T-cell (primary cell): Measurements from ENCODE around the gene EZR. TPM values are rescaled to one million over a fixed set of nuclear protein-coding genes. Genes with fewer than 3 reads are reported as not detected.
"Not testable (repeated sequence)": the region's sequence is repeated elsewhere in the genome, so short reads cannot be mapped to it uniquely, and the experiment has no call there.

Experiments used
- ATAC-seq, 4 experiments: fragments of 200-7000 bp in 3 of 4; fragments of 150-1000 bp in 1 of 4; cut with Tn5 transposase; replicated peaks in 1 of 4; 1 replicate in 3 of 4; 2 replicates in 1 of 4; pipeline ENCODE4 v1.10.0; 2021; ENCODE audit warnings: moderate library complexity in 3 of 4, mild to moderate bottlenecking in 2 of 4, moderate number of reproducible peaks in 1 of 4
- CTCF ChIA-PET, 2 donors: fragments of 300-600 bp; sonication (Branson Sonifier 250); formaldehyde crosslinking; loops; one replicate each; lab custom pipeline; 2022; ENCODE audit warnings: antibody characterized with exemption in 2 of 2; lab: Charles Lee
- POLR2A ChIA-PET, 2 donors: fragments of 300-600 bp; sonication (Branson Sonifier 250); formaldehyde crosslinking; loops; one replicate each; lab custom pipeline; 2022; ENCODE audit warnings: antibody characterized with exemption in 2 of 2; lab: Charles Lee
- DNase-seq, 35 experiments: peaks; one replicate each; pipeline versions ENCODE4 v3.0.0 to v3.0.0-alpha.2; 2013 to 2023
- H3K27ac ChIP-seq: one replicate; pipeline ENCODE4 v1.5.1; 2013; ENCODE audit warnings: low read length
- H3K27me3 ChIP-seq, 2 experiments: replicated peaks in 1 of 2; 1 replicate in 1 of 2; 2 replicates in 1 of 2; pipeline versions ENCODE4 v1.6.1 to v1.7.0; 2013; ENCODE audit warnings: low read length in 1 of 2, mixed read lengths in 1 of 2; ENCODE audit not compliant: control insufficient read depth in 2 of 2, insufficient read depth in 2 of 2; ENCODE audit errors: extremely low read depth in 1 of 2
- H3K36me3 ChIP-seq, 2 donors: 1 replicate in 1 of 2; 2 replicates in 1 of 2; pipeline versions ENCODE4 v1.6.1 to v1.7.0; 2013; ENCODE audit warnings: low read length in 1 of 2; ENCODE audit not compliant: control insufficient read depth in 2 of 2, insufficient read depth in 1 of 2; ENCODE audit errors: extremely low read depth in 1 of 2
- H3K4me1 ChIP-seq, 2 experiments: 1 replicate in 1 of 2; 2 replicates in 1 of 2; pipeline versions ENCODE4 v1.6.1 to v1.7.0; 2013; ENCODE audit warnings: low read length in 2 of 2, mixed read lengths in 1 of 2; ENCODE audit not compliant: insufficient read depth in 2 of 2, control insufficient read depth in 1 of 2; ENCODE audit errors: extremely low read depth in 1 of 2
- H3K4me3 ChIP-seq, 2 donors: 1 replicate in 1 of 2; 2 replicates in 1 of 2; pipeline versions ENCODE4 v1.5.1 to v1.7.0; 2013; ENCODE audit warnings: mild to moderate bottlenecking in 2 of 2, low read length in 1 of 2, moderate library complexity in 1 of 2; ENCODE audit not compliant: control insufficient read depth in 1 of 2; ENCODE audit errors: extremely low read depth in 1 of 2
- H3K9me3 ChIP-seq: 2 replicates; pipeline ENCODE4 v1.7.0; 2013
- H3K27ac Mint-ChIP-seq, 2 donors: one replicate each; pipeline ENCODE4 v1.8.0; 2020 to 2021; ENCODE audit warnings: mild to moderate bottlenecking in 2 of 2, mixed read lengths in 2 of 2
- H3K27me3 Mint-ChIP-seq, 2 donors: one replicate each; pipeline ENCODE4 v1.8.0; 2021 to 2022; ENCODE audit warnings: mixed read lengths in 2 of 2
- H3K36me3 Mint-ChIP-seq: one replicate; pipeline ENCODE4 v1.8.0; 2021; ENCODE audit warnings: mixed read lengths
- H3K4me1 Mint-ChIP-seq, 3 donors: one replicate each; pipeline ENCODE4 v1.8.0; 2020 to 2022; ENCODE audit warnings: mixed read lengths in 3 of 3, mild to moderate bottlenecking in 1 of 3
- H3K4me3 Mint-ChIP-seq, 3 donors: one replicate each; pipeline ENCODE4 v1.8.0; 2020 to 2022; ENCODE audit warnings: mild to moderate bottlenecking in 3 of 3, mixed read lengths in 3 of 3, moderate library complexity in 3 of 3
- H3K9me3 Mint-ChIP-seq, 3 donors: one replicate each; pipeline ENCODE4 v1.8.0; 2020 to 2022; ENCODE audit warnings: mixed read lengths in 3 of 3
- WGBS: methylation state at CpG from one replicate; pipeline ENCODE4 v1.1.5; 2013; ENCODE audit warnings: missing lambda C conversion rate; ENCODE audit not compliant: insufficient coverage; 5-methylcytosine and 5-hydroxymethylcytosine counted together
- total RNA-seq, 35 experiments: library from RNA in 6 of 35; stranded (reverse) in 6 of 35; fragments of 120-200 nt in 1 of 35; gene quantifications; one replicate each; pipeline versions ENCODE4 v1.2.1 to v1.2.4 and lab custom pipeline; 2013 to 2026

The EZR gene
- total RNA-seq, 5 donors from 2014 or later (not counting 1 experiment from before 2014, with no cell fraction given), result 176 to 286 (median 272) TPM

GRCh38 chr6:158838790-158839189 lies 19.6 kb upstream of the EZR start:
- H3K36me3 Mint-ChIP-seq, POLR2A ChIA-PET, CTCF ChIA-PET, H3K9me3 ChIP-seq, H3K27ac ChIP-seq, H3K4me3 Mint-ChIP-seq, DNase-seq, H3K27ac Mint-ChIP-seq, H3K4me3 ChIP-seq, ATAC-seq, H3K36me3 ChIP-seq, H3K27me3 Mint-ChIP-seq, H3K9me3 Mint-ChIP-seq, H3K4me1 ChIP-seq: not testable (repeated sequence)
- H3K4me1 Mint-ChIP-seq, result peaks cover 0 to 11% (median 8%) of the 10 kb centered on the region in 3 donors
- WGBS, result no CpG with 5 or more reads among the region's 3 CpGs
- peaks cover 0 to 16% of the 10 kb centered on the region in 2 experiments for H3K27me3 ChIP-seq

- Histone ChIP-seq H3K4me1 (no peaks in the 10 kb centered on the region), H3K4me3 (no peak overlapping the region), H3K27ac (no peak overlapping the region), H3K27me3 (peaks cover 0 to 16% of the 10 kb centered on the region in 2 experiments), H3K36me3 (no peaks in the 10 kb centered on the region), H3K9me3 (no peaks in the 10 kb centered on the region)
- DNase-seq (no peak), ATAC-seq (no peak)
- Mint-ChIP-seq H3K27me3 (peaks cover 2 to 6% of the 10 kb centered on the region in 2 donors), H3K27ac (no peak overlapping the region), H3K9me3 (peaks cover 4 to 8% (median 4%) of the 10 kb centered on the region in 3 donors), H3K4me3 (no peak overlapping the region), H3K4me1 (peaks cover 0 to 11% (median 8%) of the 10 kb centered on the region in 3 donors), H3K36me3 (peaks cover 3% of the 10 kb centered on the region)
- ChIA-PET CTCF (interaction anchor here in 1 of 2 donors (0.5 kb wide), 1 partner anchor 704 kb away, joined by 3 read pairs; no protein-coding TSS in a partner anchor), POLR2A (interaction anchor here in 1 of 2 donors (0.6 kb wide), 1 partner anchor 56 kb away, joined by 3 read pairs; no protein-coding TSS in a partner anchor)
- WGBS, result 96% methylated on average over 7 of the region's 14 CpGs
These were observed 18.8 kb upstream of the EZR start for GRCh38 chr6:158837684-158838625.

- no peak overlapping the region for H3K4me3 Mint-ChIP-seq
- H3K9me3 Mint-ChIP-seq, result peaks cover 0 to 5% (median 4%) of the 10 kb centered on the region in 3 donors
- Histone ChIP-seq H3K27ac (no peak overlapping the region), H3K36me3 (no peaks in the 10 kb centered on the region), H3K4me3 (no peak overlapping the region), H3K27me3 (peaks cover 0 to 16% of the 10 kb centered on the region in 2 experiments), H3K9me3 (no peaks in the 10 kb centered on the region), H3K4me1 (no peaks in the 10 kb centered on the region)
- ATAC-seq (no peak), DNase-seq (no peak)
- 95% methylated on average over 9 of the region's 11 CpGs for WGBS
- CTCF ChIA-PET, result no interaction called here
- H3K27me3 Mint-ChIP-seq, result peaks cover 2 to 6% of the 10 kb centered on the region in 2 donors
- no peak overlapping the region for H3K27ac Mint-ChIP-seq
- peaks cover 3% of the 10 kb centered on the region for H3K36me3 Mint-ChIP-seq
- H3K4me1 Mint-ChIP-seq, result peaks cover 0 to 11% (median 8%) of the 10 kb centered on the region in 3 donors
- POLR2A ChIA-PET, result no interaction called here
These were observed 17.6 kb upstream of the EZR start for GRCh38 chr6:158836625-158837311.

- POLR2A ChIA-PET, result interaction anchor here in 1 of 2 donors (0.6 kb wide), 1 partner anchor 36 kb away, joined by 3 read pairs; no protein-coding TSS in a partner anchor
- Histone ChIP-seq H3K27ac (no peak overlapping the region), H3K36me3 (no peaks in the 10 kb centered on the region), H3K4me3 (no peak overlapping the region), H3K27me3 (peaks cover 0 to 16% of the 10 kb centered on the region in 2 experiments), H3K4me1 (no peaks in the 10 kb centered on the region), H3K9me3 (no peaks in the 10 kb centered on the region)
- Mint-ChIP-seq H3K9me3 (peaks cover 0 to 4% (median 3%) of the 10 kb centered on the region in 3 donors), H3K4me1 (peaks cover 0 to 11% (median 8%) of the 10 kb centered on the region in 3 donors), H3K4me3 (no peak overlapping the region), H3K36me3 (peaks cover 3% of the 10 kb centered on the region), H3K27ac (no peak overlapping the region), H3K27me3 (peaks cover 2 to 6% of the 10 kb centered on the region in 2 donors)
- 91% methylated on average over 15 of the region's 19 CpGs for WGBS
- DNase-seq (peak in 2 of 35 experiments; percentile 15 to 27), ATAC-seq (peak in 1 of 4 experiments; percentile 29)
- CTCF ChIA-PET, result no interaction called here
These were observed 16.6 kb upstream of the EZR start for GRCh38 chr6:158835616-158836221.

- H3K27me3 Mint-ChIP-seq, result peaks cover 2 to 6% of the 10 kb centered on the region in 2 donors
- CTCF ChIA-PET, result no interaction called here
These were observed 15.7 kb upstream of the EZR start for GRCh38 chr6:158834675-158835385.

More at GRCh38 chr6:158834675-158835385, 15.7 kb upstream of the EZR start:
- POLR2A ChIA-PET, result interaction anchor here (0.5 to 0.6 kb wide), 2 partner anchors 37 to 598 kb away, joined by 3 read pairs; no protein-coding TSS in a partner anchor
- H3K9me3 Mint-ChIP-seq, result no peaks in the 10 kb centered on the region
- H3K4me1 Mint-ChIP-seq, result peaks cover 0 to 8% (median 7%) of the 10 kb centered on the region in 3 donors
- no peaks in the 10 kb centered on the region for H3K36me3 ChIP-seq
- H3K27me3 ChIP-seq, result peaks cover 0 to 16% of the 10 kb centered on the region in 2 experiments
- no peaks in the 10 kb centered on the region for H3K4me1 ChIP-seq
- H3K27ac Mint-ChIP-seq, result no peak overlapping the region
- WGBS, result 89% methylated on average over 9 of the region's 9 CpGs
- H3K9me3 ChIP-seq, result no peaks in the 10 kb centered on the region
- DNase-seq, result no peak
- H3K4me3 Mint-ChIP-seq, result no peak overlapping the region
- H3K36me3 Mint-ChIP-seq, result no peaks in the 10 kb centered on the region
- no peak for ATAC-seq
- no peak overlapping the region for H3K27ac ChIP-seq
- H3K4me3 ChIP-seq, result no peak overlapping the region
